WTC11 (cell line): ENCODE data around the gene TMEM229B. TPM values are rescaled to one million over a fixed set of nuclear protein-coding genes. Genes with fewer than 3 reads are reported as not detected.

Experiments
- ATAC-seq: fragments of 200-7000 bp; cut with Tn5 transposase; 2 replicates; pipeline ENCODE4 v1.10.0; 2021; ENCODE audit warnings: mild to moderate bottlenecking, moderate library complexity
- CTCF ChIA-PET: fragments of 300-600 bp; sonication (Branson Sonifier 250); formaldehyde crosslinking; loops from one replicate; lab custom pipeline; 2021; ENCODE audit warnings: antibody characterized with exemption; lab: Charles Lee
- POLR2A ChIA-PET: fragments of 350-600 bp; sonication (Branson Sonifier 250); formaldehyde crosslinking; loops from one replicate; lab custom pipeline; 2021; ENCODE audit warnings: antibody characterized with exemption; lab: Charles Lee
- DNase-seq: peaks from one replicate; pipeline ENCODE4 v3.0.0; 2021; ENCODE audit warnings: low spot score
- H3K27ac Mint-ChIP-seq: 2 replicates; pipeline ENCODE4 v1.8.0; 2021; ENCODE audit warnings: mixed read lengths
- H3K27me3 Mint-ChIP-seq: 2 replicates; pipeline ENCODE4 v1.8.0; 2021; ENCODE audit warnings: low read depth, mild to moderate bottlenecking, moderate library complexity, mixed read lengths
- H3K36me3 Mint-ChIP-seq: 2 replicates; pipeline ENCODE4 v1.8.0; 2021; ENCODE audit warnings: mixed read lengths
- H3K4me1 Mint-ChIP-seq: 2 replicates; pipeline ENCODE4 v1.8.0; 2022; ENCODE audit warnings: mixed read lengths
- H3K4me3 Mint-ChIP-seq: 2 replicates; pipeline ENCODE4 v1.8.0; 2021; ENCODE audit warnings: mild to moderate bottlenecking, moderate library complexity, mixed read lengths
- H3K9me3 Mint-ChIP-seq: 2 replicates; pipeline ENCODE4 v1.8.0; 2021; ENCODE audit warnings: mixed read lengths
- ETV6 ChIP-seq: sonication (generic); formaldehyde crosslinking; IDR thresholded peaks from 2 replicates; pipeline ENCODE4 v1.8.1; 2022; ENCODE audit warnings: mild to moderate bottlenecking, missing genetic modification reagents
- JUN ChIP-seq: sonication (generic); formaldehyde crosslinking; IDR thresholded peaks from 2 replicates; pipeline ENCODE4 v1.8.0; 2023; ENCODE audit warnings: mild to moderate bottlenecking, missing genetic modification reagents
- NFATC4 ChIP-seq: fragments of 250-450 bp; sonication (Bioruptor Pico); IDR thresholded peaks from 2 replicates; pipeline ENCODE4 v1.9.0; 2021; ENCODE audit warnings: mild to moderate bottlenecking
- NR2C2 ChIP-seq: sonication (generic); formaldehyde crosslinking; IDR thresholded peaks from 2 replicates; pipeline ENCODE4 v1.8.0; 2022; ENCODE audit warnings: mild to moderate bottlenecking, missing genetic modification reagents
- OVOL2 ChIP-seq: fragments of 250-450 bp; sonication (Bioruptor Pico); IDR thresholded peaks from 2 replicates; pipeline ENCODE4 v1.9.0; 2021; ENCODE audit warnings: mild to moderate bottlenecking, borderline replicate concordance
- SOX15 ChIP-seq: fragments of 250-450 bp; sonication (Bioruptor Pico); IDR thresholded peaks from 2 replicates; pipeline ENCODE4 v1.9.0; 2021; ENCODE audit warnings: mild to moderate bottlenecking
- TCF7 ChIP-seq: sonication (generic); formaldehyde crosslinking; IDR thresholded peaks from 2 replicates; pipeline ENCODE4 v1.8.0; 2022; ENCODE audit warnings: mild to moderate bottlenecking, low read depth, missing genetic modification reagents, moderate library complexity
- ZNF263 ChIP-seq: sonication (generic); formaldehyde crosslinking; IDR thresholded peaks from 2 replicates; pipeline ENCODE4 v1.8.1; 2022; ENCODE audit warnings: low read depth, mild to moderate bottlenecking, moderate library complexity, missing genetic modification reagents
- total RNA-seq: library from RNA; stranded (reverse); gene quantifications from 3 replicates; pipeline ENCODE4 v1.2.3, GENCODE V29; 2021
- TF ChIP-seq, protein P1 (sequence below): sonication (generic); formaldehyde crosslinking; IDR thresholded peaks from 2 replicates; pipeline ENCODE4 v1.8.1; 2022; ENCODE audit warnings: low read depth, missing genetic modification reagents, borderline replicate concordance
- TF ChIP-seq, protein P2 (sequence below): sonication (generic); formaldehyde crosslinking; IDR thresholded peaks from 2 replicates; pipeline ENCODE4 v1.8.1; 2023; ENCODE audit warnings: mild to moderate bottlenecking, missing genetic modification reagents, borderline replicate concordance
- TF ChIP-seq, protein P3 (sequence below): sonication (generic); formaldehyde crosslinking; IDR thresholded peaks from 2 replicates; pipeline ENCODE4 v1.8.1; 2023; ENCODE audit warnings: mild to moderate bottlenecking, missing genetic modification reagents, moderate library complexity
- TF ChIP-seq, protein P4 (sequence below): sonication (generic); formaldehyde crosslinking; IDR thresholded peaks from 2 replicates; pipeline ENCODE4 v1.8.0; 2022; ENCODE audit warnings: mild to moderate bottlenecking, missing genetic modification reagents
- TF ChIP-seq, protein P5 (sequence below): sonication (generic); formaldehyde crosslinking; IDR thresholded peaks from 2 replicates; pipeline ENCODE4 v1.8.0; 2022; ENCODE audit warnings: missing genetic modification reagents
- TF ChIP-seq, protein P6 (sequence below): sonication (generic); formaldehyde crosslinking; IDR thresholded peaks from 2 replicates; pipeline ENCODE4 v1.8.0; 2022; ENCODE audit warnings: mild to moderate bottlenecking, missing genetic modification reagents
- TF ChIP-seq, protein P7 (sequence below): sonication (generic); formaldehyde crosslinking; IDR thresholded peaks from 2 replicates; pipeline ENCODE4 v1.8.1; 2023; ENCODE audit warnings: mild to moderate bottlenecking, missing genetic modification reagents, moderate library complexity
- TF ChIP-seq, protein P8 (sequence below): sonication (generic); formaldehyde crosslinking; IDR thresholded peaks from 2 replicates; pipeline ENCODE4 v1.8.1; 2023; ENCODE audit warnings: mild to moderate bottlenecking, missing genetic modification reagents
- TF ChIP-seq, protein P9 (sequence below): fragments of 250-450 bp; sonication (Bioruptor Pico); IDR thresholded peaks from 2 replicates; pipeline ENCODE4 v1.9.0; 2021; ENCODE audit warnings: mild to moderate bottlenecking
- TF ChIP-seq, protein P10 (sequence below): sonication (generic); formaldehyde crosslinking; conservative IDR thresholded peaks from 2 replicates; pipeline ENCODE4 v1.8.1; 2022; ENCODE audit warnings: mild to moderate bottlenecking, missing genetic modification reagents

TMEM229B gene
- total RNA-seq, 1 experiment from 2014 or later, result 0.90 TPM

DNA sequence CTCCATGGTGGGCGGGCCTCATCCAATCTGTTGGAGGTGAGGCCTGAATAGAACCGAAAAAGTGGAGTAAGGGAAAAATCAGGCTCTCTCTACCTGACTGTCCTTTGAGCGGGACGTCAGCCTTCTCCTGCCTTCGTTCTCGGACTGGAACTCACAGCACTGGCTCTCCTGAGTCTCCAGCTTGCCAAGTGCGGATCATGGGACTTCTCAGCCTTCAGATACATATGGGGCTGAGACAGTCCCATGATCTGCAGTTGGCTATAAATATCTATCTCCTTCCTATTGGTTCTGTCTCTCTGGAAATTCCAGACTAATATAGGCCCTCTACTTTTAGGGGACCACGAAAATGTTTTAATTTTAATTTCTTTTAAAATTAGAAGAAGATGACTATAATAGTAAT, 46.8 kb downstream of the TMEM229B start:
- TF ChIP-seq OVOL2 (no peak), NR2C2 (no peak), SOX15 (CRISPR knock-in tag) (no peak), JUN (no peak), ETV6 (CRISPR knock-in tag) (no peak), ZNF263 (no peak), NFATC4 (CRISPR knock-in tag) (no peak), TCF7 (CRISPR knock-in tag) (no peak)
- TF ChIP-seq, protein P1, sequence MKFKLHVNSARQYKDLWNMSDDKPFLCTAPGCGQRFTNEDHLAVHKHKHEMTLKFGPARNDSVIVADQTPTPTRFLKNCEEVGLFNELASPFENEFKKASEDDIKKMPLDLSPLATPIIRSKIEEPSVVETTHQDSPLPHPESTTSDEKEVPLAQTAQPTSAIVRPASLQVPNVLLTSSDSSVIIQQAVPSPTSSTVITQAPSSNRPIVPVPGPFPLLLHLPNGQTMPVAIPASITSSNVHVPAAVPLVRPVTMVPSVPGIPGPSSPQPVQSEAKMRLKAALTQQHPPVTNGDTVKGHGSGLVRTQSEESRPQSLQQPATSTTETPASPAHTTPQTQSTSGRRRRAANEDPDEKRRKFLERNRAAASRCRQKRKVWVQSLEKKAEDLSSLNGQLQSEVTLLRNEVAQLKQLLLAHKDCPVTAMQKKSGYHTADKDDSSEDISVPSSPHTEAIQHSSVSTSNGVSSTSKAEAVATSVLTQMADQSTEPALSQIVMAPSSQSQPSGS (CRISPR knock-in tag), result no peak
- TF ChIP-seq, protein P2, sequence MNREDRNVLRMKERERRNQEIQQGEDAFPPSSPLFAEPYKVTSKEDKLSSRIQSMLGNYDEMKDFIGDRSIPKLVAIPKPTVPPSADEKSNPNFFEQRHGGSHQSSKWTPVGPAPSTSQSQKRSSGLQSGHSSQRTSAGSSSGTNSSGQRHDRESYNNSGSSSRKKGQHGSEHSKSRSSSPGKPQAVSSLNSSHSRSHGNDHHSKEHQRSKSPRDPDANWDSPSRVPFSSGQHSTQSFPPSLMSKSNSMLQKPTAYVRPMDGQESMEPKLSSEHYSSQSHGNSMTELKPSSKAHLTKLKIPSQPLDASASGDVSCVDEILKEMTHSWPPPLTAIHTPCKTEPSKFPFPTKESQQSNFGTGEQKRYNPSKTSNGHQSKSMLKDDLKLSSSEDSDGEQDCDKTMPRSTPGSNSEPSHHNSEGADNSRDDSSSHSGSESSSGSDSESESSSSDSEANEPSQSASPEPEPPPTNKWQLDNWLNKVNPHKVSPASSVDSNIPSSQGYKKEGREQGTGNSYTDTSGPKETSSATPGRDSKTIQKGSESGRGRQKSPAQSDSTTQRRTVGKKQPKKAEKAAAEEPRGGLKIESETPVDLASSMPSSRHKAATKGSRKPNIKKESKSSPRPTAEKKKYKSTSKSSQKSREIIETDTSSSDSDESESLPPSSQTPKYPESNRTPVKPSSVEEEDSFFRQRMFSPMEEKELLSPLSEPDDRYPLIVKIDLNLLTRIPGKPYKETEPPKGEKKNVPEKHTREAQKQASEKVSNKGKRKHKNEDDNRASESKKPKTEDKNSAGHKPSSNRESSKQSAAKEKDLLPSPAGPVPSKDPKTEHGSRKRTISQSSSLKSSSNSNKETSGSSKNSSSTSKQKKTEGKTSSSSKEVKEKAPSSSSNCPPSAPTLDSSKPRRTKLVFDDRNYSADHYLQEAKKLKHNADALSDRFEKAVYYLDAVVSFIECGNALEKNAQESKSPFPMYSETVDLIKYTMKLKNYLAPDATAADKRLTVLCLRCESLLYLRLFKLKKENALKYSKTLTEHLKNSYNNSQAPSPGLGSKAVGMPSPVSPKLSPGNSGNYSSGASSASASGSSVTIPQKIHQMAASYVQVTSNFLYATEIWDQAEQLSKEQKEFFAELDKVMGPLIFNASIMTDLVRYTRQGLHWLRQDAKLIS (CRISPR knock-in tag), result no peak
- TF ChIP-seq, protein P3, sequence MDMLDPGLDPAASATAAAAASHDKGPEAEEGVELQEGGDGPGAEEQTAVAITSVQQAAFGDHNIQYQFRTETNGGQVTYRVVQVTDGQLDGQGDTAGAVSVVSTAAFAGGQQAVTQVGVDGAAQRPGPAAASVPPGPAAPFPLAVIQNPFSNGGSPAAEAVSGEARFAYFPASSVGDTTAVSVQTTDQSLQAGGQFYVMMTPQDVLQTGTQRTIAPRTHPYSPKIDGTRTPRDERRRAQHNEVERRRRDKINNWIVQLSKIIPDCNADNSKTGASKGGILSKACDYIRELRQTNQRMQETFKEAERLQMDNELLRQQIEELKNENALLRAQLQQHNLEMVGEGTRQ (CRISPR knock-in tag), result no peak
- TF ChIP-seq, protein P4, sequence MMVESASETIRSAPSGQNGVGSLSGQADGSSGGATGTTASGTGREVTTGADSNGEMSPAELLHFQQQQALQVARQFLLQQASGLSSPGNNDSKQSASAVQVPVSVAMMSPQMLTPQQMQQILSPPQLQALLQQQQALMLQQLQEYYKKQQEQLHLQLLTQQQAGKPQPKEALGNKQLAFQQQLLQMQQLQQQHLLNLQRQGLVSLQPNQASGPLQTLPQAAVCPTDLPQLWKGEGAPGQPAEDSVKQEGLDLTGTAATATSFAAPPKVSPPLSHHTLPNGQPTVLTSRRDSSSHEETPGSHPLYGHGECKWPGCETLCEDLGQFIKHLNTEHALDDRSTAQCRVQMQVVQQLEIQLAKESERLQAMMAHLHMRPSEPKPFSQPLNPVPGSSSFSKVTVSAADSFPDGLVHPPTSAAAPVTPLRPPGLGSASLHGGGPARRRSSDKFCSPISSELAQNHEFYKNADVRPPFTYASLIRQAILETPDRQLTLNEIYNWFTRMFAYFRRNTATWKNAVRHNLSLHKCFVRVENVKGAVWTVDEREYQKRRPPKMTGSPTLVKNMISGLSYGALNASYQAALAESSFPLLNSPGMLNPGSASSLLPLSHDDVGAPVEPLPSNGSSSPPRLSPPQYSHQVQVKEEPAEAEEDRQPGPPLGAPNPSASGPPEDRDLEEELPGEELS (CRISPR knock-in tag), result no peak
- TF ChIP-seq, protein P5, sequence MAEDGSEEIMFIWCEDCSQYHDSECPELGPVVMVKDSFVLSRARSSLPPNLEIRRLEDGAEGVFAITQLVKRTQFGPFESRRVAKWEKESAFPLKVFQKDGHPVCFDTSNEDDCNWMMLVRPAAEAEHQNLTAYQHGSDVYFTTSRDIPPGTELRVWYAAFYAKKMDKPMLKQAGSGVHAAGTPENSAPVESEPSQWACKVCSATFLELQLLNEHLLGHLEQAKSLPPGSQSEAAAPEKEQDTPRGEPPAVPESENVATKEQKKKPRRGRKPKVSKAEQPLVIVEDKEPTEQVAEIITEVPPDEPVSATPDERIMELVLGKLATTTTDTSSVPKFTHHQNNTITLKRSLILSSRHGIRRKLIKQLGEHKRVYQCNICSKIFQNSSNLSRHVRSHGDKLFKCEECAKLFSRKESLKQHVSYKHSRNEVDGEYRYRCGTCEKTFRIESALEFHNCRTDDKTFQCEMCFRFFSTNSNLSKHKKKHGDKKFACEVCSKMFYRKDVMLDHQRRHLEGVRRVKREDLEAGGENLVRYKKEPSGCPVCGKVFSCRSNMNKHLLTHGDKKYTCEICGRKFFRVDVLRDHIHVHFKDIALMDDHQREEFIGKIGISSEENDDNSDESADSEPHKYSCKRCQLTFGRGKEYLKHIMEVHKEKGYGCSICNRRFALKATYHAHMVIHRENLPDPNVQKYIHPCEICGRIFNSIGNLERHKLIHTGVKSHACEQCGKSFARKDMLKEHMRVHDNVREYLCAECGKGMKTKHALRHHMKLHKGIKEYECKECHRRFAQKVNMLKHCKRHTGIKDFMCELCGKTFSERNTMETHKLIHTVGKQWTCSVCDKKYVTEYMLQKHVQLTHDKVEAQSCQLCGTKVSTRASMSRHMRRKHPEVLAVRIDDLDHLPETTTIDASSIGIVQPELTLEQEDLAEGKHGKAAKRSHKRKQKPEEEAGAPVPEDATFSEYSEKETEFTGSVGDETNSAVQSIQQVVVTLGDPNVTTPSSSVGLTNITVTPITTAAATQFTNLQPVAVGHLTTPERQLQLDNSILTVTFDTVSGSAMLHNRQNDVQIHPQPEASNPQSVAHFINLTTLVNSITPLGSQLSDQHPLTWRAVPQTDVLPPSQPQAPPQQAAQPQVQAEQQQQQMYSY (CRISPR knock-in tag), result no peak
- TF ChIP-seq, protein P6, sequence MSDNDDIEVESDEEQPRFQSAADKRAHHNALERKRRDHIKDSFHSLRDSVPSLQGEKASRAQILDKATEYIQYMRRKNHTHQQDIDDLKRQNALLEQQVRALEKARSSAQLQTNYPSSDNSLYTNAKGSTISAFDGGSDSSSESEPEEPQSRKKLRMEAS (CRISPR knock-in tag), result no peak
- TF ChIP-seq, protein P7, sequence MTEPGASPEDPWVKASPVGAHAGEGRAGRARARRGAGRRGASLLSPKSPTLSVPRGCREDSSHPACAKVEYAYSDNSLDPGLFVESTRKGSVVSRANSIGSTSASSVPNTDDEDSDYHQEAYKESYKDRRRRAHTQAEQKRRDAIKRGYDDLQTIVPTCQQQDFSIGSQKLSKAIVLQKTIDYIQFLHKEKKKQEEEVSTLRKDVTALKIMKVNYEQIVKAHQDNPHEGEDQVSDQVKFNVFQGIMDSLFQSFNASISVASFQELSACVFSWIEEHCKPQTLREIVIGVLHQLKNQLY (CRISPR knock-in tag), result no peak
- TF ChIP-seq, protein P8, sequence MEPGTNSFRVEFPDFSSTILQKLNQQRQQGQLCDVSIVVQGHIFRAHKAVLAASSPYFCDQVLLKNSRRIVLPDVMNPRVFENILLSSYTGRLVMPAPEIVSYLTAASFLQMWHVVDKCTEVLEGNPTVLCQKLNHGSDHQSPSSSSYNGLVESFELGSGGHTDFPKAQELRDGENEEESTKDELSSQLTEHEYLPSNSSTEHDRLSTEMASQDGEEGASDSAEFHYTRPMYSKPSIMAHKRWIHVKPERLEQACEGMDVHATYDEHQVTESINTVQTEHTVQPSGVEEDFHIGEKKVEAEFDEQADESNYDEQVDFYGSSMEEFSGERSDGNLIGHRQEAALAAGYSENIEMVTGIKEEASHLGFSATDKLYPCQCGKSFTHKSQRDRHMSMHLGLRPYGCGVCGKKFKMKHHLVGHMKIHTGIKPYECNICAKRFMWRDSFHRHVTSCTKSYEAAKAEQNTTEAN (CRISPR knock-in tag), result no peak
- TF ChIP-seq, protein P9, sequence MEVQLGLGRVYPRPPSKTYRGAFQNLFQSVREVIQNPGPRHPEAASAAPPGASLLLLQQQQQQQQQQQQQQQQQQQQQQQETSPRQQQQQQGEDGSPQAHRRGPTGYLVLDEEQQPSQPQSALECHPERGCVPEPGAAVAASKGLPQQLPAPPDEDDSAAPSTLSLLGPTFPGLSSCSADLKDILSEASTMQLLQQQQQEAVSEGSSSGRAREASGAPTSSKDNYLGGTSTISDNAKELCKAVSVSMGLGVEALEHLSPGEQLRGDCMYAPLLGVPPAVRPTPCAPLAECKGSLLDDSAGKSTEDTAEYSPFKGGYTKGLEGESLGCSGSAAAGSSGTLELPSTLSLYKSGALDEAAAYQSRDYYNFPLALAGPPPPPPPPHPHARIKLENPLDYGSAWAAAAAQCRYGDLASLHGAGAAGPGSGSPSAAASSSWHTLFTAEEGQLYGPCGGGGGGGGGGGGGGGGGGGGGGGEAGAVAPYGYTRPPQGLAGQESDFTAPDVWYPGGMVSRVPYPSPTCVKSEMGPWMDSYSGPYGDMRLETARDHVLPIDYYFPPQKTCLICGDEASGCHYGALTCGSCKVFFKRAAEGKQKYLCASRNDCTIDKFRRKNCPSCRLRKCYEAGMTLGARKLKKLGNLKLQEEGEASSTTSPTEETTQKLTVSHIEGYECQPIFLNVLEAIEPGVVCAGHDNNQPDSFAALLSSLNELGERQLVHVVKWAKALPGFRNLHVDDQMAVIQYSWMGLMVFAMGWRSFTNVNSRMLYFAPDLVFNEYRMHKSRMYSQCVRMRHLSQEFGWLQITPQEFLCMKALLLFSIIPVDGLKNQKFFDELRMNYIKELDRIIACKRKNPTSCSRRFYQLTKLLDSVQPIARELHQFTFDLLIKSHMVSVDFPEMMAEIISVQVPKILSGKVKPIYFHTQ, result no peak
- TF ChIP-seq, protein P10, sequence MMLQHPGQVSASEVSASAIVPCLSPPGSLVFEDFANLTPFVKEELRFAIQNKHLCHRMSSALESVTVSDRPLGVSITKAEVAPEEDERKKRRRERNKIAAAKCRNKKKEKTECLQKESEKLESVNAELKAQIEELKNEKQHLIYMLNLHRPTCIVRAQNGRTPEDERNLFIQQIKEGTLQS (CRISPR knock-in tag), result no peak
- TF ChIP-seq, all 79 proteins: peak for 0
- peaks cover 40% of the 10 kb centered on the region for H3K4me1 Mint-ChIP-seq
- no peaks in the 10 kb centered on the region for H3K27me3 Mint-ChIP-seq
- DNase-seq (no peak), ATAC-seq (no peak)
- ChIA-PET POLR2A (no interaction called here), CTCF (interaction anchor here (1.3 to 1.9 kb wide), 2 partner anchors 44 to 85 kb away, joined by 3 to 9 read pairs; no protein-coding TSS in a partner anchor)
- no peak overlapping the region for H3K4me3 Mint-ChIP-seq
- no peaks in the 10 kb centered on the region for H3K9me3 Mint-ChIP-seq
- H3K27ac Mint-ChIP-seq, result no peak overlapping the region
- H3K36me3 Mint-ChIP-seq, result no peaks in the 10 kb centered on the region
